HEK293T (cell line): Measurements from ENCODE around the gene RIMBP2.

Source experiments
- ARNT ChIP-seq: fragments of 450-650 bp; IDR thresholded peaks from 2 replicates; pipeline ENCODE4 v1.6.1; 2017; ENCODE audit warnings: mild to moderate bottlenecking
- BHLHE40 ChIP-seq: fragments of 450-650 bp; IDR thresholded peaks from 2 replicates; pipeline ENCODE4 v1.6.1; 2016; ENCODE audit warnings: mild to moderate bottlenecking, moderate library complexity, borderline replicate concordance
- FOXK2 ChIP-seq: fragments of 450-650 bp; IDR thresholded peaks from 2 replicates; pipeline ENCODE4 v1.6.1; 2016; ENCODE audit warnings: mild to moderate bottlenecking
- HDGF ChIP-seq: fragments of 450-650 bp; IDR thresholded peaks from 2 replicates; pipeline ENCODE4 v1.6.1; 2017; ENCODE audit warnings: antibody characterized with exemption, borderline replicate concordance
- NFRKB ChIP-seq: fragments of 450-650 bp; IDR thresholded peaks from 2 replicates; pipeline ENCODE4 v1.6.1; 2016; ENCODE audit warnings: mild to moderate bottlenecking, moderate library complexity
- SP1 ChIP-seq: fragments of 450-650 bp; IDR thresholded peaks from 2 replicates; pipeline ENCODE4 v1.6.1; 2017
- SUZ12 ChIP-seq: fragments of 450-650 bp; IDR thresholded peaks from 2 replicates; pipeline ENCODE4 v1.6.1; 2016; ENCODE audit warnings: mild to moderate bottlenecking
- TARDBP ChIP-seq: fragments of 450-650 bp; IDR thresholded peaks from 2 replicates; pipeline ENCODE4 v1.6.1; 2016

DNA sequence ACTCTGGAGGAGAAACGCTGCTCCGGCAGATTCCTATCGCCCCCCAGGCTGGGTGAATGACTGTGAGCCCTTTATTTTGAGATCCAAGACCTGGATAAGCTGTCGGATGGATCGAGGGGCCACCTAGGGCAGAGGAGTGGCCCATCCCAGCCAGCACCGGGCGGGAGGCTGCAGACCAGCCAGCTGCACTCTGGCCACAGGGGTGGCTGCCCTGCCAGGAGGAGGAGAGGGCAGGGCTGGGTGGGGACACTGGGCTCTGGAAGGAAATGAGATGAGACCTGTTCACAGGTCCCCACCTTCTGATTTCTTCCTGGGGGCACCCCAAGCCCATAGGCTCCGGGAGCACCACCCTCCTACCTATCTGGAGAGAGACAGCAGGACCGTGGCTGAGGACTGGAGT lies 238.4 kb downstream of the RIMBP2 start:
- no peak for TF ChIP-seq ARNT
- no peak for TF ChIP-seq TARDBP
- no peak for TF ChIP-seq SP1
- TF ChIP-seq NFRKB, result no peak
- TF ChIP-seq SUZ12, result no peak
- TF ChIP-seq BHLHE40, result no peak
- no peak for TF ChIP-seq HDGF
- no peak for TF ChIP-seq FOXK2
